SH-SY5Y (cell line): Measurements from ENCODE around the gene ZNF831.

Experiments
- GATA2 ChIP-seq: IDR thresholded peaks from 2 replicates; pipeline ENCODE4 v1.6.1; 2011; ENCODE audit warnings: mild to moderate bottlenecking, low read depth, low read length
- GATA3 ChIP-seq: IDR thresholded peaks from 2 replicates; pipeline ENCODE4 v1.6.1; 2011; ENCODE audit warnings: low read depth, mild to moderate bottlenecking, low read length, moderate library complexity

Gene ZNF831

GRCh38 chr20:59193325-59193724 is 29.7 kb downstream of the ZNF831 start:
- no peak for TF ChIP-seq GATA2
- TF ChIP-seq GATA3 = no peak

DNA sequence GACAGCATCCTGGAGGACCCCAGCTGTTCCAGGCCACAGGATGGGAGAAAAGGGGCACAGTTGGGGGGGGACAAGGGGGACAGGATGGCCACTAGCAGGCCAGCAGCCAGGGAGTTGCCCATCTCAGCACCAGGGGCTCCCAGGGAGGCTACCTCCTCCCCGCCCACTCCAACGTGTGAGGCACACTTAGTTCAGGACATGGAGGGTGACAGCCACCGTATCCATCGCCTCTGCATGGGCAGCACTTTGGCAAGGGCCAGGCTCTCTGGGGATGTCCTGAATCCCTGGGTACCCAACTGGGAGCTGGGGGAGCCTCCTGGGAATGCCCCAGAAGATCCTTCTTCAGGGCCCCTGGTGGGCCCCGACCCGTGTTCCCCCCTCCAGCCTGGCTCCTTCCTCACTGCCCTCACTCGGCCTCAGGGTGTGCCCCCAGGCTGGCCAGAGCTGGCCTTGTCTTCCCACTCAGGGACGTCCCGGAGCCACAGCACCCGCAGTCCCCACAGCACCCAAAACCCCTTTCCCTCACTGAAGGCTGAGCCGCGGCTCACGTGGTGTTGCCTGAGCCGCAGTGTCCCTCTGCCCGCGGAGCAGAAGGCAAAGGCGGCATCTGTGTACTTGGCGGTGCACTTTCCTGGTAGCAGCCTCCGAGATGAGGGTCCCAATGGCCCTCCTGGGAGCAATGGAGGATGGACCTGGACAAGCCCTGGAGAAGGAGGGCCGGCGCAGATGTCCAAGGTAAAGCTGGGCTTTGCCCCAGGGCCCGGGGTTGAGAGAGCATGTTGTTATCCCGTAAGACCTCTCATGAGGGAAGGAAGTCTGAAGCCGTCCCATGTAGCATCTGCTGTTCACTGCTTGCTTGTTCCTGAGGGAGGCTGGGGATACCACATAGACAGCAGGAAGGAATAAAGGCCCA is 30.7 kb downstream of the ZNF831 start:
- TF ChIP-seq GATA3 (no peak), GATA2 (no peak)

- no peak for TF ChIP-seq GATA3
These were observed 31.8 kb downstream of the ZNF831 start for GRCh38 chr20:59195316-59195993.

- no peak for TF ChIP-seq GATA3
- no peak for TF ChIP-seq GATA2
These were observed 40.7 kb downstream of the ZNF831 start for GRCh38 chr20:59204165-59204894.

DNA sequence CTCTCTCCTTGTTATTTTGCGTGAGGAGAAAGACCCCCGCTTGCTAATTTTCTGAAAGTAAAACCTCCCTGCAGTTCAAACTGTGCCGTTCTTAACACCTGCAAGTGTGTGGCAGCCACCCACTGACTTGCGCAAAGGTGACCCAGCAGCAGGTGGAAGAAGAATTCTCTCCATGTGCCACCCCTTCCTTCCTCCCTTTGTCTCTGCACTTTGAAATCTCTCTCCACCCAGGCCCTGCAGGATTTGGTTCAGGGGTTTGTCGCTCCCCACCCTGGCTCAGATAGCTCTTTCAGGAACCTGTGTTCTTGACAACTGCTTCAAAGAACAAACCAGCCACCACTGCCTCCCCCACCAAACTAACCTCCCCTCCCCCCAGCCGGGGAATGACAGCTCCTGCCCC is 41.4 kb downstream of the ZNF831 start:
- TF ChIP-seq GATA3 = no peak
- no peak for TF ChIP-seq GATA2

DNA sequence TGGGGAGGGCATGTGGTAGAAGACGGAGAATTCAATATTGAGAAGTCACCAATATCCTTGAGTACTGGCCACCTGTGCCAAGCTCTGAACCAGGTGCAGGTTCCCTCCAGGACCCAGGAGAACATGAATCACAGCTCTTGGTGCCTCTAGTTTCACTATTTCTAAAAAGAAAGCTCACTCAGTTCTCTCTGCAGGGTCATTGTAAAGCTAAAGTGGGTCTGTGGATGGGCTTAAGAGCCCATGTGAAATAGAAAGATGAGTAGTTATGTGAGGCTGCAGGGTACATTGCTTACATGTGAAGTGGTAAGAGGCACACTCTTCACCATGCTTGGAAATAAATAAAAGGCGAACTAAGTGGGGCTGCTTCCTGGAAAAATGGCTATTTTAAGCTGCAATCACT is 43.6 kb downstream of the ZNF831 start:
- TF ChIP-seq GATA3 (no peak), GATA2 (no peak)

- TF ChIP-seq GATA3 = no peak
- no peak for TF ChIP-seq GATA2
These were observed 44.2 kb downstream of the ZNF831 start for GRCh38 chr20:59207742-59208357.

- TF ChIP-seq GATA2 (no peak), GATA3 (no peak)
These were observed 46.6 kb downstream of the ZNF831 start for GRCh38 chr20:59210186-59210585.

DNA sequence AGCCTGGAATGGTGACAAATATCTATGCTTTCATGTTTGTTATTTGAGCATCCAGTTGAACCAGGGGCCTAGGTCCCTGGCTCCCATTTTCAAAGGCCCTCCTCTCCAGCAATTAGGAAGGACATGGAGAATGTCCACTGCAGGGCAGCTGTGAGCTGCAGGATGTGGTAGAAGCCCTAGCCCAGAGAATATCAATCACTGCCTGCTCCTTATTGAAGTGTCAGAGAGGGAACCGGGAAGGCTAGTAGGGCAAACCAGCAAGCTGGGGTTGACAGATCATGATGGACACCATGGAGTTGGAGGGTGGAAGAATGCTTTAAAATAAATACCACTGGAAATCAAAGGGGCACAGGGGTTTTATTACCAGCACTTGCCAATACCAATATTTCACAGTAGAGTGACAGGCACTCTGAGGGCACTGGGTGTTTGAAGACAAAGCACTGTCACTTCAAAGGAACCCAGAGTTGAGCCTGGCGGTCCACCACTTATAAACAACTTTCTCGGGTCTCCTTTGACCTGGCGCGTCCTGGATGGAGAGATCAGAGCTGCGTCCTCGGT is 47.7 kb downstream of the ZNF831 start:
- TF ChIP-seq GATA2 = no peak
- no peak for TF ChIP-seq GATA3

- TF ChIP-seq GATA2 = no peak
- TF ChIP-seq GATA3 = no peak
These were observed 50.5 kb downstream of the ZNF831 start for GRCh38 chr20:59214073-59214472.

DNA sequence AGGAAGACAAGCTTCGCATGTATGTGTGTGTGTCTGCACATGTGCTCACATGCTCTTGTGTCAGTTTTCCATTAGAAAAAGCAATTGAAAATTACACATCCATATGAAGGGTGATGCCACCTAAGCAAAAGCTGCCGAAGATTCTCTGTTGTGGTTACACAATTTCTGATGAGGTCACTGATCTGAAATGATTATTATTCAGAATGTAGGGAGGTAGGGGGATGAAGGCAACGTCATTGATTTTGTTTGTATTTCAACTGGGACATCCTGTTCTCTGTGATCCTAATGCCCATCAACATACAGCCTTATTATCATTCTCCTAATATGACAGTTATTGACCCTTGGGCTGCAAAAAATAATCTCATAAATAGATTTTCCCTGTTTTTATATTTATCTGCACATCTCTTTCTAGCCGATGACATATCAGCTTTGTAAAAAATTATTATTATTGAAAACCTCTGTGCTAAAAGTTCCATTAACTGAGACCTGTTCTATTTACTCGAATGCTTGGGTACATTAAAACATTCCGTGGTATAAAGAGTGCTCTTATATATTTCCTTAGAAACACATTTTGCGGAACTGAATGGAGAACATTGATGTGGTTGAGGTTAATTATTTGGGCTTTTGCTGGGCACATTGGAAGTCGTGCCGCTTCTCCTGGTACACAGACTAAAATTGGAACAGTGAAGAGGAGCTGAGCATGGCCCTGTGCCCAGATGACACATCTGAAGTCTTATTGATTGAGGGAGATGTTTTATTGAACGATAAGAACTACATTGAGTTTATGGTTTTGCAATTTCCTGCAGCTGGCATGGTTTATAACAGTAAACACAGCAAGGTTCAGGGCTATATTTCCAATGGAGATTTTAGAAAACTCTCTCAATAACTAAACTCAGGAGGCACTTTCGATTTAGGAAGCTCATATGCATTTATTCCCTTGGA is 51.3 kb downstream of the ZNF831 start:
- no peak for TF ChIP-seq GATA2
- TF ChIP-seq GATA3 = no peak

DNA sequence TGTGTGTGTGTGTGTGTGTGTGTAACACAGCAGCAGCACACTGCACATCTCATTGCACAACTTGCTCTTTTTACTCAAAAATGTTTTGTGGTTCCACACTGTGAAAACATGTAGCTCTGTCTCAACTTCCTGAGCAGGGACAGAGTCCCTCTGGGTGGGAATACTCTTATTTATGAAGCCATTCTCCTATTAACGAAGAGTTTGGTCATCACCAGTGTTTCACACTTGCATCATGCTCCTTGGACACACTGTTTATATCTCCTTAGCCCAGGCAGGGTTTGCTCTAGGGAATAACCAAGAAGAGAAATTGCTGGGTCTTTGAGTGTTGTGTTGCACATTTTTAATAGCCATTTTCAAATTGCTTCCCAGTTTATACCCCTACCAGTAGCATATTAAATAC is 53.6 kb downstream of the ZNF831 start:
- TF ChIP-seq GATA2 = no peak

GRCh38 chr20:59217794-59218280 is 54.2 kb downstream of the ZNF831 start:
- TF ChIP-seq GATA2 (no peak), GATA3 (no peak)
